LoVo (cell line): ENCODE results near the gene PYGO1.
"Not testable (repeated sequence)": the region's sequence is repeated elsewhere in the genome, so short reads cannot be mapped to it uniquely, and the experiment has no call there.

Experiments
- DNase-seq: peaks from one replicate; pipeline ENCODE4 v3.0.0-alpha.2; 2016; ENCODE audit warnings: low spot score

The PYGO1 gene

DNA sequence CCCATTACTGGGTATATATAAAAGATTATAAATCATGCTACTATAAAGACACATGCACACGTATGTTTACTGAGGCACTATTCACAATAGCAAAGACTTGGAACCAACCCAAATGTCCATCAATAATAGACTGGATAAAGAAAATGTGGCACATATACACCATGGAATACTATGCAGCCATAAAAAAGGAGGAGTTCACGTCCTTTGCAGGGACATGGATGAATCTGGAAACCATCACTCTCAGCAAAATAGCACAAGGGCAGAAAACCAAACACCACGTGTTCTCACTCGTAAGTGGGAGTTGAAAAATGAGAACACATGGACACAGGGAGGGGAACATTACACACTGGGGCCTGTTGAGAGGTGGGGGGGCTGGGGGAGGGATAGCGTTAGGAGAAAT lies 82.7 kb downstream of the PYGO1 start:
- DNase-seq = not testable (repeated sequence)

DNA sequence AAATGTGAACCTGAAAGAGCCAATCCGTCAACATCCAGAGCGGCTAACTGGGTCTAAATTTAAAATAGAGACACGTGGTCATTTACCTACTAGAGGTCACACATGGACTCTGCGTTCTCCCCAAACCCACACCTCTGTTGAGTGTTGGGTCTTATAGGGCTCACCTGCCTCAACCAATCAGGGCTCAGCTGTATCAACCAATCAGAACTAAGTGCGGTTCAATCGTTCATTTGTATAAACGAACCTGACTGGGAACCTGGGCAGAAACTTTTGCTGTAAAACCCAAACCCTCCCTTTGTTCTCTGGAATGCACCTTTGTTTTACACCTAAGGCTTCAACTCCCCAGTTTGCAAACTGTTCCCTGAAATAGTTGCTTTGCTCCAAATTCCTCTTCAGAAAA lies 89.0 kb downstream of the PYGO1 start:
- DNase-seq = no peak

DNA sequence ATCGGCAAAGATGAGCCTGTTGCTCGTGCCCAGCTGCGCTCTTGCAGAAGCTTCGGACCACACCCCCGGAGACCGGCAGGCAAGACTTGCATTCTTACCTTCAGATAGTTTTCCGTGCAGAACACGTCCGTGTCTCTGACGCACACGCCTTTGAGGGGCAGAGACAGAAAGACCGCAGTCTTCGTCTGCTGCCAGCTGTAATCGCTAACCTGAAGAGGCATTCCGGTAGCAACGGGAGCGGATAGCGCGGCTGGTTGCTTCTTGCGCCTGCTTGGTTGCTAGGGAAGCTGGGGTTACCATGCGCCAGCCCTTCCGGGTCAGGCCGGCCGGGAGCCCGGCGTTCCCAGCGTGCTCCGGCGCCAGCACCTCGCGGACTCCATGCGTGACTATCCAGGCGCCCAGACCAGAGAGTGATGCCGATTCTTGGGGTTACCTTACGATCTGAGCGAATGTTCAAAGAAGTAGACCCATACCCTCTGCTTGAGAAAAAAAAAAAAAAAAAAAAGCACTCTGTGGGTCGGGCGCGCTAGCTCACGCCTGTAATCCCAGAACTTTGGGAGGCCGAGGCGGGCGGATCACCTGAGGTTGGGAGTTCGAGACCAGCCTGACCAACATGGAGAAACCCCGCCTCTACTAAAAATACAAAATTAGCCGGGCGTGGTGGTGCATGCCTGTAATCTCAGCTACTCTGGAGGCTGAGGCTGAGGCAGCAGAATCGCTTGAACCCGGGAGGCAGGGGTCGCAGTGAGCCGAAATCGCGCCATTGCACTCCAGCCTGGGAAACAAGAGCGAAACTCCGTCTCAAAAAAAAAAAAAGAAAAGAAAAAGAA lies 89.8 kb downstream of the PYGO1 start:
- peak; percentile 91 for DNase-seq

DNA sequence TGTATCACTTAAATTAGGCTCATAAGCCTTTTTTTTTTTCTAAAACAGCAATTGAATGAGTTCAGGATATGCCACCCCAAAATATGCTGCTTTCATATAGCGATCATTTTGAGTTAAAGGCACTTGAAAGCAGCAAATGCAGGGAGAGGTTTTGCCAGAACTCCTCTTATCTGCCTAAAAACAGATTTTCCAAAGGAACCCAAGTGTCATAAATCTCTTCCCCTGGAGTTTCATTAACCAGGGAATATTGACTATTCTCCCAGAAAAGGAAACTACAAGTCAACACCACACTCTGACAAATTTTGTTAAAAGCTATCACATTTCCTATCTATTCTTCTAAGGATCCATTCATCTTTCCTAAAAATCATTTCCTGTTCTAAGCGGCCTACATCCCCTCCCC lies 91.4 kb downstream of the PYGO1 start:
- DNase-seq = no peak

DNA sequence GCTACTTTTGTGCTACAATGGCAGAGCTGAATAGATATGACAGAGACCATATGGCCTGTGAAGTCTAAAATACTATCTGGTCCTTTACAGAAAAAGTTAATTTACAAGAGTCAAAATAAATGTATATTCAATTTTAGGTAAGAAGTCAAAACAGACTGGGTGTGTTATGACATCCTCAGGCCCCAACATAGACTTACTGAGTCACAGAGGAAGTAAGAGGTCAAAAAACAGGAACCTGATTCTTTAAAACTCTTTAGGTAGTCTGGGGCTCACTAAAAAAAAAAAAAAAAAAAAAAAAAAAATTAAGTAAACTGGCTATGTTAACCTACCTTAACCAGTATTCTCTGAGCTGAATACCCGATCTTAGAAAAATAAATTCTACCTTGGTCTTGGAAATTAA lies 93.2 kb downstream of the PYGO1 start:
- DNase-seq = no peak

DNA sequence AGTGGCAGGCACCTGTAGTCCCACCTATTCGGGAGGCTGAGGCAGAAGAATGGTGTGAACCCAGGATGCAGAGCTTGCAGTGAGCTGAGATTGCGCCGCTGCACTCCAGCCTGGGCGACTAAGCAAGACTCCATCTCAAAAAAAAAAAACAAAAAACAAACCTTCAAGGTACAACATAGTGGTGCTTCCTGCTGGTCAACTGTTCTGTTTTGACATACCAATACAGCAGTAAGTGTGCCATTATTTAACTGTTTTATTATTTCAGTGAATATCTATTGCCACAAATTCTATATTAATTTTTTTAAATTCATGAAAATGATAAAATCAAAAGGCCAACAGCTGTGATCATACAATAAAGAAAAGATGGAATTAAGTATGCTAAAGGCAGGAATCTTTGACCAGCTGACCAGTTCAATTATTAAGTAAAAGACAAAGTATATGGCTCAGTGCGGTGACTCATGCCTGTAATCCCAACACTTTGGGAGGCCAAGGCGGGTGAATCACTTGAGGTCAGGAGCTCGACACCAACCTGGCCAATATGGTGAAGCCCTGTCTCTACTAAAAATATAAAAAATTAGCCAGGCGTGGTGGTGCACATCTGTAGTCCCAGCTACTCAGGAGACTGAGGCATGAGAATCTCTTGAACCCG lies 99.1 kb downstream of the PYGO1 start:
- peak; percentile 24 for DNase-seq
